Fibroblast of lung (primary cell): ENCODE results near the gene CSRP1.

Experiments used
- CTCF ChIP-seq, 2 donors: IDR thresholded peaks in 1 of 2; conservative IDR thresholded peaks in 1 of 2; 1 replicate in 1 of 2; 2 replicates in 1 of 2; pipeline ENCODE4 v1.5.1; 2011 to 2012; ENCODE audit warnings: low read length in 2 of 2, control low read depth in 1 of 2, inconsistent platforms in 1 of 2, low read depth in 1 of 2, mild to moderate bottlenecking in 1 of 2
- EZH2 ChIP-seq: IDR thresholded peaks from 2 replicates; pipeline ENCODE4 v1.5.1; 2012; ENCODE audit warnings: low read length, control low read depth, mild to moderate bottlenecking; ENCODE audit errors: missing control alignments

DNA sequence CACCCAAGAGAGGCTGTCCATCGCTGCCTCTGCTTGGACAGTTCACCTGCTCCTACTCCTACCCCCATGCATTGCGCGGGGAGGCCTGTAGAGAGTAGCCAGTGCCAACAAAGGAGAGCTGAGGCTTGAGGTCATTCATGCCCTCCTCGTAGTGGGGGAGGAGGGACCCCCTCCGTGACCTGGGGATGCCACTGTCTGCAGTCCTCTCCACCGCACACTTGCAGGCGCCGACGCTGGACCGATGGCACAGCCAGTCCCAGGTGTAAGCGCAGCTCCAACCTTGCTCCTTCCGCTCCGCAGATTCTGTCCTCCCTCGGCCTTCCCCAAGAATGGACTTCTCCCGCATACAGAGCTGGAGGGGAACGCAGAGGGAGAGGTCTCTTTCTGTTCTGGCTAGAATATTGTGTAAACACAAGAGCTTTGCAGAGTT lies 37.3 kb downstream of the CSRP1 start:
- no peak for TF ChIP-seq CTCF (conservative IDR thresholded peaks at IDR 0.05 in 1 of 2, IDR thresholded peaks at IDR 0.05 in 1 of 2; ENCODE audit: low read depth in 1 of 2, low read length in 2 of 2)
- no peak for TF ChIP-seq EZH2
